Dermis blood vessel endothelial cell (primary cell): ENCODE results near the gene RYR2. TPM values are rescaled to one million over a fixed set of nuclear protein-coding genes. Genes with fewer than 3 reads are reported as not detected.

Experiments
- DNase-seq: peaks from one replicate; pipeline ENCODE4 v3.0.0; 2010
- total RNA-seq: library from RNA; depleted of rRNA; stranded (reverse); fragments of >200 nt; gene quantifications from 2 replicates; pipeline ENCODE4 v1.2.3, GENCODE V29; 2014

The RYR2 gene
- total RNA-seq, 1 donor from 2014 or later: under 0.01 TPM

DNA sequence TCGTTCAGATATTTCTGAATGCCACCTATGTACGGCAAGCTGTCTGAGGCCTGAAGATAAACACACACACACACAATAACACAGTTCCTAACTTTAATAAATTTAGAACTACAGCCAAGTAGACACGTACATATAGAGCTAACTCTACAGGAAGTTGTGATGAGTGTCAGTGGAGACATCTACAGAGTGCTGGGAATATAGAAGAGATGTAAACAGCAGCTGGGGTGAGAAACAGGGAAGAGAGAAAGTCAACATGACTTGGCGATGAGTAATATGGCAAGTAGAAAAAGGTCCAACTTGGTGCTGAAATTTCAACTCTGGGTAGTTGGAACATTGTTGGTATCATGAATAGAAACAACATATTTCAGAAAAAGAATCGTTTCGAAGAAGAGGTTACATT lies 642.3 kb downstream of the RYR2 start:
- DNase-seq: no peak

DNA sequence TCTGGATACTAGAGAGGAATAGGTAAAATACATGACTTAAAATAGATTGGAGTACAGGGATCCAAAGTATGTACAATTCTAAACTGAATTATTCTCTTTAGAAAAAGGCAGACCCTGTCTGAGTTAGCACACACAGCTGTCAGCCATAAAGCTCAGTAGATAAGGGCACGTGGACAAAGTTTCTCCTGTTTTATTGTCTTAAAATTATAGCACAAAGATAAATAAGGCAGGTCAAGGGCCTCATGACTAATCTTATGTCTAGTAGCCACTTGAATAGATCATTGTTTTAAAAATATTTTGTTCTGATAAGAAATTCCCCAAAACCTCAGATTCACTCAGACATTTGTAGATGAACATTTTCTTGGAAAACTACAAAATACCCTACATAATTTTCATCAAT lies 643.6 kb downstream of the RYR2 start:
- DNase-seq: no peak

DNA sequence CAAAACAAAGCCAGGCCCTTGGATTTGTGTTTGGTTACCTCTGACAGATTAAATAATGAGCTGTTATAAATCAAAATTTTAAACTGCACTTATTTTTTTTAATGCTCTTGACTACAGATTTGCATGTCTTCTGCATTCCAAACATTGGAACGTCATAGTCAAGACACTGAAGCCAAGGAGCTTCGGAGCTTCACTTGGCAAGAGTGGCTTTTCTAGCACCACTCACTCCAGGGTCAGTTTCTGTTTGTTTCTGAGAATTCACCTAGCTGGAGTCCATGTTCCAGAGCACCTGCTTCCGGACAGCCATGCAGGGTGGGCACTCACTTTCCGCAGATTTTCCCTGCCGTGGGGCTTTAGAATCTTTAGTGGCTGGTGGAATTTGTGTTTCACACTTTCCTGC lies 645.8 kb downstream of the RYR2 start:
- no peak for DNase-seq

DNA sequence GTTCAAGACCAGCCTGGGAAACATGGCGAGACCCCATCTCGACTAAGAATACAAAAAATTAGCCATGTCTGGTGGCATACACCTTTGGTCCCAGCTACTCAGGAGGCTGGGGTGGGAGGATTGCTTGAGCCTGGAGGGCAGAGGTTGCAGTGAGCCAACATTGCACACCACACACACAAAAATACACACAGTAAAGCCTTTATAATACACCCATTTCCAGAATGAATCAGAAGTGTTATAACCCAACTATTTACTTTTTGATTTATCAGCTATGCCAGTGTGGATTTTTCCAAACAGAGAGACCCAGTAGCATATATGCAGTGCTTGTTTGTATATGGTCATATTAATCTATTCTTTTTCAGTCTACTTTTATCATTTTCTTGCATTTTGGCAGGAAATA lies 648.7 kb downstream of the RYR2 start:
- no peak for DNase-seq

DNA sequence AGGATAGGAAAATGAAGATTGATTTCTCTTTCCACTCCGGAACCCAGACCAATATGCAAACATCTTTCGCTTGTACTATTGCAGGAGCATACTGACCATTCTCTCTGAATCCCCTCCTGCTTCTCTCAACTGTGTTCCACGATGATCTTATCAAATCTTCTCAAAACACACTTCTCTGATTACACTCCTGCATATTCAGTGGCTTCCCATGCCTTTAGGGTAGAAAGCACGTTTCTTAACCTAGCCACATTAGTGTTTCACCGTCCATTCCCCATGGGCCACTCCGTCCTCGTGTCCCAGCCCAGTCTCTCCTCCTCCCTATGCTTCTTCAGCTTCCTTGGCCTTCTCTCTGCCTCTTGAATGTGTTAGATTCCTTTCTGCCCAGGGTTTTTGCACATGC lies 650.3 kb downstream of the RYR2 start:
- no peak for DNase-seq

DNA sequence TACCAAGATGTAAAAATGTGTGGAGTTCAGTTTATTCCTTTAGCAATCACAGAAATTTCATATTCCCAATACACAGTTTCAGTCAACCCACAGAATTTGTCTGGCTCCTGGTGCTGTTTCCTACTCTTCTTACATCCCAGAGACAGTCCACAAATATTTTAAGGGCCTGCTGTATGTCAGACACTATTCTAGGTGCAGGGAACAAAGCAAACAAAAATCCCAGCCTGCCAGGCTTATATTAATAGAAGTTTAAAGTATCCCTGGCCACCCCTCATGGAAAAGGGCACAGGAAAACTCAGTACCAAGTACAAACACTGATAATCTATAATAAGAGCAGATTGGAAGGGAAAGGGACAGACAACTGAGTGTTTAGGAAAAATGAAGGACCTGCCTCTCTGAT lies 653.9 kb downstream of the RYR2 start:
- DNase-seq: no peak

DNA sequence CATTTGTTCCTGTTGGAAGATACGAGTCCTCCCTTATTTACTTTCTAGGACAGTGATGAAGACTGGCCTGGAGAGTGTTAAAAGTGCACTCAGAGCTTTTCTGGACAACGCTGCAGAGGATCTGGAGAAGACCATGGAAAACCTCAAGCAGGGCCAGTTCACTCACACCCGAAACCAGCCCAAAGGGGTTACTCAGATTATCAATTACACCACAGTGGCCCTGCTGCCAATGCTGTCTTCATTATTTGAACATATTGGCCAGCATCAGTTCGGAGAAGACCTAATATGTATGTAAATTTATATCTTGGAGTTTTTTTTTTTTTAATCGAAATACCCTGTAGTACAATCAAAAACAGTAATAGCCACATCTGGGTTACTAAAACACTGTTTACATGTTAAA lies 658.2 kb downstream of the RYR2 start:
- no peak for DNase-seq

DNA sequence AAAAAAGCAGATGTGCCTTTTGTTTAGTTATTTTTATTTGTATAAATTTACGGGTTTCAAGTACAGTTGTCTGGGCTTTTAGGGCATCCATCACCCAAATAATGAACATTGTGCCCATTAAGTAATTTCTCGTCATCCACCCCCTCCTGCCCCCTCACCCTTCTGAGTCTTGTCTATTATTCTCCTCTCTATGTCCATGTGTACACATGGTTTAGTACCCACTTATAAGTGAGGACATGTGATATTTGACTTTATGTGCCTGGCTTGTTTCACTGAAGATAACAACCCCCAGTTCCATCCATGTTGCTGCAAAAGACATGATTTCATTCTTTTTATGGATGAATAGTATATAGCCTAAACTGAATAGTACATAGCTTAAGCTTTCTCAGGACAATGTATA lies 659.5 kb downstream of the RYR2 start:
- DNase-seq: no peak

DNA sequence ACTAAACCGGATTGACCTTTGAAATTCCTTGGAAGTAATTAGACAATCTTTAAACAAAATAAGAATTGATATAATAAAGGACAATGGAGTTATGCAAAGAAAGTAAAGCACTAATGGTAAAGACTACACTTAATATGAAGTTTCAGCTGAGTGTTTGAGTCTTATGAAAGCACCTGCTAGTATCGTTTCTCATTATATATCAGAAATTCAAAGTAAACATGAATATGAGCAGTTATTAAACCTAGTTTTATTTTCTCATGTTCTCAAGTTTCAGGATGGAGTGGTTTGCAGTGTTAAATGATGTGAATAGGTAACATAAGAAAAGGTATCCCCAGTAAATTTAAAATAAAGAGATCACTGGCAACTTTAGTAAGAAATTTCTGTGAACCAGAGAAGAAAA lies 660.2 kb downstream of the RYR2 start:
- no peak for DNase-seq

DNA sequence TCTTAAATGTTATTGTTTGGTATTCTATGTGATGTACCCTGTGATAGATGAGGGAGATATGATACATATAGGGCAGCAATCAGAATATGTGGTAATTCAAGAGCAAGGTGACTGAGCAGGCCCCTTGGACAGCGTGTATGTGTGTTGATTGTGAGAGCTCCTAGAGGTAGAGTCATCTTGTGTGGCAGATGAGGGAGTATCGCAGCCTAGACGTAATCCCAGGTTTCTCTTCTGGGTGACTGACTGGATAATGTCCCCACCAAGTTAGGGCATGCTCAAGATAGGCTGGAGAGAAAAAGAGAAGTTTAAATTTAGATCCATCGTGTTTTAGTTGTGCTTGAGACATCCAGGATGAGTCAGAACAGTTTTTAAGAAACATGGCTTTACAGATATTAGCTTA lies 663.5 kb downstream of the RYR2 start:
- DNase-seq: no peak

DNA sequence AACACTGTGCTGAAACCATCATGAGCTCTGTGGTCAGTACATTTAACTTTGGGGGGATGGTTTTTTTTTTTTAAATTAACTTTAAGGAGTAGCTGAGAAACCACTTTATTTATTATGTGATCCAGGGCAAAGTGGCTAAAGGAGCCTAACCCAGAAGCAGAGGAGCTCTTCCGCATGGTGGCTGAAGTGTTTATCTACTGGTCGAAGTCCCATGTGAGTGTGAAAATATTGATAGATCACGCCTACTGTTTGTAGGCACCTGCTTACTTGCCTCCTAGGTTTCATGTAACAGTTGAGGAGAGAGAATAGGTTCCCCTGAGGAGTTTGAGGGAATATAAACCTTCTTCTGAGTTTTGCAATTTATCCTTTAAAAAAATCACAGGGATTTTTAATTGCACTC lies 667.4 kb downstream of the RYR2 start:
- no peak for DNase-seq

DNA sequence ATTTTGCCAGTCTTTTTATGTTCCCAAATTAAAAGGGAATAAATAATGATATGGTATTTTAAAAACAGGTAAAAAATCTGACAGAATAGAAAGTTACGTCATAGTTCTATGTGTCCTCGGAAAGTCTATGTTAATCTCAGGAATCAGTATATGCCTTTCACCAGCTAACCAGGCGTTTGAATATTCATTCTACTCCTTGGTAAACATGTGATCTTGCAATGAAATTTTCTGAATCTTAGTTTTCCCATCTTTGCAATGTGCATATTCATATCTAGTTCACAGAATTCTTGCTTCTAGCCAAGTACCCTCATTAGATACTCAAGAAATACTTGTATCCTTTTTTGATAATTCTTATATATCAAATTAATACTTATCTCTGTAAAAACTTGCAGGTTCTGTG lies 669.3 kb downstream of the RYR2 start:
- DNase-seq: no peak

DNA sequence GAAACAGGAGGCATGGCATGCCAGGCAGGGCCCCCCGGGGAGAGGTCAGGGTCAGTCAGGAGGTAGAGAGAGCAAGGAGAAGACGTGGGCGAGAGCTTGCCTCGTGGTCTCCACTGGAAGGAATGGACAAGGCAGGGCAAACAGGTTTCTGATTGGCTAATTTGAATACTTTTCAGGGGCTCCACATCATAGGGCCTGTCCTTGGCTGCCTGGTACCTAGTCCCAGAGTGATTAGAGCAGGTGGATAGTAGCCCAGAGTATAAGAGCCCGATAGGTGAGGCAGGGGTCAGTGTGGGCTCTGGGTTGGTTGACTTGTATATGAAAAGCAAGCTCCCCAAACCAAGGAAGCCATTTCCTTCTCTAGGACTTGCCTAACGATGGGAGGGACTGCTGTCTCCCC lies 670.1 kb downstream of the RYR2 start:
- DNase-seq: no peak

DNA sequence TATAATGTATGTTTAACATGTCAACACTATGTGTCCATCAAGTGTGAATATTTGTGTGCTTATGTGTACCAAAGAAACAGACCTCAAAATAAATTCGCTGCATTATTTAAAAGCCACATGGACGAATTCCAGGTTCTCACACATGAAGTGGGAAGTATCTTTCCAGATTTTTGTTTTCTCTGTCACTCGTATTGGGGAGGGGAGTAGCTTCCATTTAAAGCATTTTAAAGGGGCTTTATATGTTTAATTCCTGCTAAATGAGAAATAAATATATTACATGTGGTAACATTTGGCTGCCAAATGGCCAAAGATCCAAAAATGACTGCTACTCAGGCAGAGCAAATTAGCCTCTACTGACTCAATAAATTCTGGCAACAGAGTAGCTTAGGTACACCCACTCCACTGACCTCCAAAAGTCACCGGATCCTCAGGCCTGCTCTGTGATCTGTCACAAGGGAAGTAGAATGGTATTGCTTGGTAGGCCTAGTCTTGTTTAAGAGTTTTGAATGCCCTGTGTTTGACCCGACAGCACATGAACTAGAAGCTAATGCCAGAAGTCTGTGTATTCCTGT lies 670.7 kb downstream of the RYR2 start:
- no peak for DNase-seq

DNA sequence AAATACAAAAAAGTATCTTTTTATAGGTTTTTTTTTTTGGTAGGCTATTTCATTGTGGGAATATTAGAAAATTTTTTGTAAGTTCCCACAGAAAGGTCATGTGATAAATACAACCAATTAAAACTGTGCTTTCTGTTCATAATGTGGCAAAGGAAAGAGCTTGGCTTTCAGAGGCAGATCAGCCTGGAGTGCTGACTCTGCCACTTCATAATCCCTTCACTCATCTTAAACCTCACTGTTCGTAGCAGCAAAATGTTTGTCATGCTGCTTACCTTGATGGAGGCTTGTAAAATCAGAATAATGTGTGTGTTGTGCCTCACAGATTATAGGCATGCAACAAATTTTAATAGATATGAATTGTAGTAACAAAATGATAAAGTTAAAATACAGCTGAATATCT lies 671.9 kb downstream of the RYR2 start:
- no peak for DNase-seq

DNA sequence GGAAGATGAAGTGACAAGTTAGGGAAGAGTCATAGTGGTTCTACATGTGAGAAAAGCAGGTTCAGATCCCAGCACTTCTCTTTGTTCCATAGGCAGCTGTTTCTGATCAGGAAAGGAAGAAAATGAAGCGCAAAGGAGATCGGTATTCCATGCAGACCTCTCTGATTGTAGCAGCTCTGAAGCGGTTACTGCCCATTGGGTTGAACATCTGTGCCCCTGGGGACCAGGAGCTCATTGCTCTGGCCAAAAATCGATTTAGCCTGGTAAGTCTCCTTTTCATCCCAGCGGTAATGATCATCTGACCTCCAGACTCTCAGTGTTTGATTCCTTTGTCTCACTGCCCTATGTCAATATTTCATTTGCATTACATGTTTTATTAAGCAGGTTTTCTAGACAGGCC lies 675.1 kb downstream of the RYR2 start:
- no peak for DNase-seq

DNA sequence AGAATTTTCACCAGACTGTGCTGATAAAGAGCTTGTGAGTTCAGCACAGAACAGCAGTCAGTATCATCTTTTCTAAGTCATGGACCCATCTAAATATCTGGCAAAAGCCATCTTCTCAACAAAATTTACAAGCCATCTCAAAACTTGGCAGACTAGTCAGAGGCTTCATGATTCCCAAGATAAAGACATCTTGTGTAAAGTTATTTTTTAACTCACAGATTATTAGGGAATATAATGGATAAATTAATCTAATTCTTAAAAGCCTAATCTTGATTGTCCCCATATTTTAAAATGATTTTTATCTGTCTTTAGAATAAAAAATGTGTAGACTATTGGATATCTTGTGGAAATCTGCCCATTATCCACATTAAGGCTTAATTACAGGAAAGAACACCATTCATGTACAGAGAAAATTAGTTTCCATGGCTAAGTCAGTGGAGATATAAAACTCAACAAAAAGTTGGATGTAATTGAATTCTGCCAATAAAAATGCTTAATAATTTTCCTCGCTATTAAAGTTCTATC lies 688.9 kb downstream of the RYR2 start:
- DNase-seq: no peak

DNA sequence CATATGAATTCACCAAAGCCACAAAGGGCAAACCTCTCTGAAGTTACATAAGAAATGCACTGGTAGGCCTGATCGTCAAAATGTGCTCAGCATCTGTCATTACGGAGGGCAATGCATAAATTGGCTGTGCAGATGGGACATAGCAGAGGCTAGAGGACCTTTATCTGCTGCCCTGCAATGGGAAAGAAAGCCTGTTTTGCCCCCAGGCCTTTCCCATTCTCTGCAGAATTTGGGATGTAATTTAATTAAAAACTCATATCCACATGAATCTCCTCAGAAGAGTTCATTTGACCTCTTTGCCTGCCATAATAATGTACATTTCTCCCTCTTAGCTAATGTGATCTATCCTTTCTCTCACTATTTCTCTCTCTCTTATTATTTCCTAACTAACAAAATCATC lies 690.7 kb downstream of the RYR2 start:
- no peak for DNase-seq

DNA sequence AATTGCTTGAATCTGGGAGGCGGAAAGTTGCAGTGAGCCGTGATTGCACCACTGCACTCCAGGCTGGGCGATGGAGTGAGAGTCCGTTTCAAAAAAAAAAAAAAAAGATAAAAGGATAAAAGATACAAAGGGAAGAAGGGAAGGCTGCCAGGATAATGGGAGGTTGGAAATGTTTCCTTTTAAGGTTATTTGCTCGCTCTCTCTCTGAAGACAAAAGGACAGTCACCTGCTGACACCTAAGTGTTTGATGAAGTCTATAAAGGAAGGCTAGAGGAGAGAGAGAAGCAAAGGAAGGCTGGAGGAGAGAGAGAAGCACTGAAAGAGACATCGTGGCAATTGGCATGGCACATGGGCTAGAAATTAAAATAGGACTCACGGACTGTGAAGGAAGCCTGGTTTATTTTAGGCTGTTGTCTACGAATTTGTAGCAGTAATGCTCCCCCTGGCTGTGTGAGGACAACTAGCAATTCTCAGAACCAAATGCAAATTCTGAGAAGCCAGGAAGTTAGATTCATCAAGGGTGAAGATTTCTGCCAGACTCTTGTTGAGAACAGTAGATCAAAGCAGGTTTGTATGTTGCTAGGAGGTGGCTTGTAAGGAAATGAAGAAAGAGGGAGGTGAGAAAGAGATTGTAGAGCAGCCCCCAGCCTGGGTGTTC lies 694.5 kb downstream of the RYR2 start:
- no peak for DNase-seq

DNA sequence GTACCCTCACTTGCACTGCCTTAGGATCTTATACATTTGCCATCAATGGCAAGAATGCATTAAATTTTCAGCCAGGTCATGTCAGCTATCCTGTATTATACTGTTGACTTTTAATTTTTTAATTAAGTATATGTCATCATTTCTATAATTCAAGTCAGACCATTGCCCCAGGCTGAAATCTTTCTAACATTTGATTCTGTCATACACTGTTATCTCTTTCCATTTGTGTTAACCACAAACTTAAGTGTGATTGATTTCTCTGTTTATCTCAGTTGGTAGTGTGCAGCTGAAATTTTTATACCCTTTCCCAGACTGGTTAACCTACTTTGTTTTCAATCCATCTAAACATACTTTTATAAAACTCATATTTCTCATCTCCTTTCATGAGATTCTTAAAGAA lies 695.5 kb downstream of the RYR2 start:
- no peak for DNase-seq

DNA sequence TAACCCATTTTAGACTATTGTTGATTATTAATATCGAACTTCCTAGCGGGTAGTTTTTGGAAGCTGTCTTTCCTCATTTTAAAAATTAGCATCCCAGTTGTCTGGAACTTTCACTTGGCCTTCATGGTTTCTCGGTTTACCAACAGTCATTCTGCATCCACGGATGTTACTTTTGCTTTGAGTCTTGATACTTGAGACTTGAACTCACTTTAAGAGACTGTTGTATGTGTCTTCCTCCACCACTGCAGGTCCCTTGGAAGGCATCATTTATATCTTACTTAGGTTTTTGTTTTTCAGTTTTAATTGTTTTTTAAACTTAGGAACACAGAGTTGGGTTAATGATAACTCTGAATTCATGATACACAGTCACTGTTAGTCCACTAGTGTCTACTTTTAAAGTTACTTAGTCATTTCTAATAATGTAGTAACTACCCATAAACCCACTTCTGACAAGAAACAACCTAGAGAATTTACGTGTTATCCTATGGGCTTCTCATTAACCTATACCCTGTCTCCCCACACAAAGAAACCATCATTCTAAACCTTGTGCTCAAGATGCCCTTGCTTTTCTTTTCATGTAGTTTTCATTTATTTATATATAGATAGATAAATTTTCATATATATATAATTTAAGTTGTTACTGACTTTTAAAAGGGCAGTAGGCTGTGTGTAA lies 696.1 kb downstream of the RYR2 start:
- DNase-seq: no peak

DNA sequence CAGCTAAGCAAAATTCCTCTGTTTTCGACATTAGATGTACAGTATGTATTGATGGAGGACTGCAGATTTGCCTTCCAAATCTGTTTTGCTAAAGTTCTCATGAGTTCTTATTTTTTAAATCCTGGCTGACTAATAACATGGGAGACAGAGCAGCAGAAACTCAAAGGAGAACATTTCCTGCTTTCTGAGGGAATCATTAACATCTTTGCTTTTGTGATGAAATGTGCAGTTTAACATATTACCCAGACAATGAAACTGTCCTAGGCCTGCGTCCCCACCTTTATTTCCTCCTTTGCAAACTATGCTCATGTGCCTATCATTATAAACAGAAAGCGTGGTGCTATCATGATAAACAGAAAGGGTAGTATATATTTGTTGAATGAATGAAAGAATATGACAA lies 698.9 kb downstream of the RYR2 start:
- no peak for DNase-seq

DNA sequence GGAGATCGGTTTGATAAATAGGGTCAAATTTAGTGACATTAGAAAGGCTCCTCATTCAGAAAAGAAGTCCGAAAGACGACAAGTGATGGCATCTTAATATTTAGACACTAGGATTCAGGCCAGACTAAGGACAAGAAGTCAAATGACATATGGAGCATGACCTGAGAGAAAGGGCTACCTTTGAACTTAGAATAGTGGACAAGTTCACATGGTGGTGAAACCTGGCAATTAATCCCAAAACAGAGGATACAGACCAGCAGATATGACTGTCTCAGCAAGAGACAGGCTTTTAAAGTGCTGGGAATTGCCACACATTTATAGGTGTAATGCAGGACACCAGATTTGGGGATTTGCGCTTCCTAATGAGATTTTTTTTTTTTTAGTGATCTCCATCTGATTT lies 703.6 kb downstream of the RYR2 start:
- no peak for DNase-seq

DNA sequence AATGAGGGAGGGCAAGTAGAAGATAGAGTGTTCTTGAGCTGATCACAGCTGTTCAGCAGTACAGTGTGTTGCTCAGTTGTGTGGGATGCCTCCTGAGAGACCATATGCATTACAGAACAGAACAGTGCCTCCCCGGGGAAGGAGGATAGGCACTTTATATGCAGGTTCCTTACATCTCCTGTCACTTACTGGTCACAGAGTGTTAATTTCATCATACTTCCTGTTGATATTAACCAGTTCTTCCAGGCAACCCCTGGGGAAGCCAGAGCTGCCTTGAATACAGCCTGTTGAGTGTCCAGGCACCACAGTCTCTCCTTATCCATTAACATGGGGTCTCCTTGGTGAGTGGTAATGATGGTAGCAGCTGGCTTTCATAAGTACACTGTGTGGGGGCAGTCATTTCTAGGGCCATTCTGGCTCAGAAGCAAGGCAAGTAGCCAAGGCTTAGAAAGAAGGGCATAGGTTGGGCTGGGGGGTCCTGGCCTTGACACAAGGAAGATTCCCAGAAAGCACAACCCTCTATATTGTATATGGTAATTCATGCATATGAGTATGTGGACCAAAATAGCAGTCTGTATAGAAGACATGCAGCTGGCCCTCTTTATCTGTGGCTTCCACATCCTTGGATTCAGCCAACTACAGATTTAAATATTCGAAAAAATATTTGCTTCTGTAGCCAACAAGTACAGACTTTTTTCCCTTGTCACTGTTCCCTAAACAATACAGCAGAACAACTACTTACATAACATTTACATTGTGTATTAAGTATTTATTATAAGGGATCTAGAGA lies 706.4 kb downstream of the RYR2 start:
- no peak for DNase-seq
